Measurements from ENCODE around the gene ZSCAN21.
"Not testable (repeated sequence)": the region's sequence is repeated elsewhere in the genome, so short reads cannot be mapped to it uniquely, and the experiment has no call there.

Gene ZSCAN21

GRCh38 chr7:100049441-100050291 lies at the start of gene ZSCAN21:
TSS of gene ZSCAN21 (plus strand) at chr7:100049774. CDS start at chr7:100057007, 7,233 bp downstream.
- DNase-seq: no peak

- DNase-seq: no peak
Observed at GRCh38 chr7:100000239-100000638, 49.3 kb upstream of the ZSCAN21 start.

GRCh38 chr7:100003711-100004661 lies 45.6 kb upstream of the ZSCAN21 start:
- DNase-seq: peak; percentile 27

GRCh38 chr7:100007887-100008286 lies 41.7 kb upstream of the ZSCAN21 start:
- DNase-seq: no peak

GRCh38 chr7:100008525-100008924 lies 41.0 kb upstream of the ZSCAN21 start:
- no peak for DNase-seq

GRCh38 chr7:100009952-100010351 lies 39.6 kb upstream of the ZSCAN21 start:
- not testable (repeated sequence) for DNase-seq

- DNase-seq: no peak
Observed at GRCh38 chr7:100010901-100011300, 38.7 kb upstream of the ZSCAN21 start.

- no peak for DNase-seq
Observed at GRCh38 chr7:100011516-100011915, 38.1 kb upstream of the ZSCAN21 start.

- not testable (repeated sequence) for DNase-seq
Observed at GRCh38 chr7:100012385-100013327, 36.9 kb upstream of the ZSCAN21 start.

GRCh38 chr7:100013328-100013676 lies 36.3 kb upstream of the ZSCAN21 start:
- no peak for DNase-seq

GRCh38 chr7:100015232-100016214 lies 34.1 kb upstream of the ZSCAN21 start, which contains the start of gene ZKSCAN1:
TSS of gene ZKSCAN1 (plus strand) at chr7:100015596. CDS start at chr7:100023507, 7,911 bp downstream.
- DNase-seq: peak; percentile 74

GRCh38 chr7:100016215-100016901 lies 33.2 kb upstream of the ZSCAN21 start:
- DNase-seq: no peak

GRCh38 chr7:100017300-100017699 lies 32.3 kb upstream of the ZSCAN21 start:
- no peak for DNase-seq

GRCh38 chr7:100017875-100018274 lies 31.7 kb upstream of the ZSCAN21 start:
- DNase-seq: no peak

- DNase-seq: no peak
Observed at GRCh38 chr7:100019908-100020307, 29.7 kb upstream of the ZSCAN21 start.

- no peak for DNase-seq
Observed at GRCh38 chr7:100021297-100021696, 28.3 kb upstream of the ZSCAN21 start.

- peak; percentile 77 for DNase-seq
Observed at GRCh38 chr7:100022621-100023020, 27.0 kb upstream of the ZSCAN21 start.

GRCh38 chr7:100023526-100023925 lies 26.0 kb upstream of the ZSCAN21 start:
- DNase-seq: no peak

- no peak for DNase-seq
Observed at GRCh38 chr7:100024020-100024619, 25.5 kb upstream of the ZSCAN21 start.

- DNase-seq: no peak
Observed at GRCh38 chr7:100027197-100027596, 22.4 kb upstream of the ZSCAN21 start.

Measured in NCI-H2081 treated with DMSO at 0.1 percent for 48 hours (cell line).